ENCODE results near the gene KL. TPM values are rescaled to one million over a fixed set of nuclear protein-coding genes. Genes with fewer than 3 reads are reported as not detected.

Gene KL
- total and polyA plus RNA-seq, 2 donors (not counting 1 experiment from before 2014, with no cell fraction given), result 0.07 TPM; not detected in 1

DNA sequence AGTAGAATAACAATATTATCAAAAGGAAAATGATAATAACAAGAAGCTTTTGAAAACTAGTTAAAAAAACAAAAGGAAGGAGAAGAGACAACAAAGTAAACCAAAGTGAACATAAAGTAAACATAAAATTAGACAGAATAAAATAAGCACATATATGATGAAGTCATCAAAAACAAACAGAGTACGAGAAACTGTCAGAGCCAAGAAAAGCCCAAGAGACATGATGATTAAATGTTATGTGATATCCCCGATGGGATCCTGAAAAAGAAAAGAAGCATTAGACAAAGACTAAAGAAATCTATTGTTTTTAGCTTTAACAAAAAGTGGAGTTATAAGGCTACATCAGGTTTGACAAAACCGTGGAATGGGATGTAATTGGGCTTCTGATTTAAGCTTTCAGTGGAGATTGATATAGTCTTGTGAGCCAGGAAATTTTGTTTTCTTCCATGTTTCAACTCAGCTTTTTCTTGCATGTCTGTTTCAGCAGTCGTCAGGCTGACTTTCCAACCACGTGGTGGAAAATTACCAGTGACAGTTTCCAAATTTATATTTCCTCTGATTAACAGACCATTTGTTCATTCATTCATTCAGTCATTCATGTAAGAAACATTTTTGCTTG is 64.9 kb downstream of the KL start:
- DNase-seq, result no peak
- H3K4me3 ChIP-seq (ENCODE audit: control extremely low read depth in 1 of 5, extremely low read depth in 1 of 5, insufficient read depth in 1 of 5, low read depth in 2 of 5, low read length in 4 of 5), result no peak overlapping the region
- no peak overlapping the region for H3K27ac ChIP-seq (ENCODE audit: low read length in 2 of 2)
- no peaks in the 10 kb centered on the region for H4K20me1 ChIP-seq (ENCODE audit: control insufficient read depth, insufficient read depth, low read length, poor library complexity, severe bottlenecking)
- CTCF ChIA-PET, result no interaction called here
- no peak overlapping the region for H3K4me3 Mint-ChIP-seq
- no peak overlapping the region for H2AFZ ChIP-seq (ENCODE audit: insufficient read depth, low read depth, low read length, poor library complexity, severe bottlenecking)
- WGBS (ENCODE audit: insufficient coverage), result 49% methylated on average over 3 of the region's 5 CpGs
- no peaks in the 10 kb centered on the region for H3K9me3 ChIP-seq (ENCODE audit: control extremely low read depth in 1 of 3, control insufficient read depth in 2 of 3, insufficient read depth in 1 of 3, low read length in 2 of 3)
- no peak overlapping the region for H3K4me2 ChIP-seq (replicated peaks; ENCODE audit: low read depth, low read length, poor library complexity, severe bottlenecking)
- POLR2A ChIA-PET, result no interaction called here
- H3K27me3 ChIP-seq (replicated peaks in 1 of 4; ENCODE audit: control extremely low read depth in 1 of 4, control insufficient read depth in 3 of 4, insufficient read depth in 4 of 4, low read length in 3 of 4), result no peaks in the 10 kb centered on the region
- TF ChIP-seq, protein P1, sequence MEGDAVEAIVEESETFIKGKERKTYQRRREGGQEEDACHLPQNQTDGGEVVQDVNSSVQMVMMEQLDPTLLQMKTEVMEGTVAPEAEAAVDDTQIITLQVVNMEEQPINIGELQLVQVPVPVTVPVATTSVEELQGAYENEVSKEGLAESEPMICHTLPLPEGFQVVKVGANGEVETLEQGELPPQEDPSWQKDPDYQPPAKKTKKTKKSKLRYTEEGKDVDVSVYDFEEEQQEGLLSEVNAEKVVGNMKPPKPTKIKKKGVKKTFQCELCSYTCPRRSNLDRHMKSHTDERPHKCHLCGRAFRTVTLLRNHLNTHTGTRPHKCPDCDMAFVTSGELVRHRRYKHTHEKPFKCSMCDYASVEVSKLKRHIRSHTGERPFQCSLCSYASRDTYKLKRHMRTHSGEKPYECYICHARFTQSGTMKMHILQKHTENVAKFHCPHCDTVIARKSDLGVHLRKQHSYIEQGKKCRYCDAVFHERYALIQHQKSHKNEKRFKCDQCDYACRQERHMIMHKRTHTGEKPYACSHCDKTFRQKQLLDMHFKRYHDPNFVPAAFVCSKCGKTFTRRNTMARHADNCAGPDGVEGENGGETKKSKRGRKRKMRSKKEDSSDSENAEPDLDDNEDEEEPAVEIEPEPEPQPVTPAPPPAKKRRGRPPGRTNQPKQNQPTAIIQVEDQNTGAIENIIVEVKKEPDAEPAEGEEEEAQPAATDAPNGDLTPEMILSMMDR (IDR thresholded peaks at IDR 0.05), result no peak
- no peak for TF ChIP-seq EZH2 (IDR thresholded peaks at IDR 0.05; ENCODE audit: borderline replicate concordance, insufficient read depth, low read depth, low read length, poor library complexity, severe bottlenecking)
- no peak overlapping the region for H3K9ac ChIP-seq (ENCODE audit: low read length)
- no peak overlapping the region for H3K27ac Mint-ChIP-seq
- intact Hi-C loops (cut with micrococcal nuclease), result no loop called here
- H3K4me1 Mint-ChIP-seq, result peaks cover 7% of the 10 kb centered on the region
- no peaks in the 10 kb centered on the region for H3K36me3 ChIP-seq (replicated peaks in 1 of 2; ENCODE audit: control extremely low read depth in 1 of 2, control insufficient read depth in 1 of 2, extremely low read depth in 1 of 2, insufficient read depth in 2 of 2, low read length in 1 of 2)
- no peaks in the 10 kb centered on the region for H3K9me3 Mint-ChIP-seq (ENCODE audit: insufficient read depth)
- no peaks in the 10 kb centered on the region for H3K79me2 ChIP-seq (ENCODE audit: control insufficient read depth, insufficient read depth, low read length)
- peaks cover 9% of the 10 kb centered on the region for H3K27me3 Mint-ChIP-seq
- no peak for ATAC-seq (ENCODE audit: low read depth)
- no peaks in the 10 kb centered on the region for H3K4me1 ChIP-seq (ENCODE audit: control insufficient read depth in 2 of 2, insufficient read depth in 2 of 2, low read length in 2 of 2)

DNA sequence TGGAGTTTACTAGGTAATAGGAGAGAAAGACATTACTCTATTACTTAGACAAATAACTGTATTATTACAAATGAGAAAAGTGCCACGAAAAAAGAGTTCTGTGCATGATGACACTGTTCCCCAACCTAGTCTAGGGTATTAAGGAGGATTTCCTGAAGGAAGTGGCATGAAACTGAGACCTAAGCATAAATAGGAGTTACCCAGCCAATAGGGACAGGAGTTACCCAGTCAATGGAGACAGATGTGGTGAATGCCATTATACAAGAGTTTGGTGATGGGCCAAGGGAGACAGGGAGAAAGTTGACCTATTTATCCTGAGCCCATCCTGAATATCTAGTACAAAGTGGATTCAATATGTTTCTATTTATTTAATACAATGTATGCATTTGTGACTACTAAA is 65.4 kb downstream of the KL start:
- no peak for TF ChIP-seq EZH2 (IDR thresholded peaks at IDR 0.05; ENCODE audit: borderline replicate concordance, insufficient read depth, low read depth, low read length, poor library complexity, severe bottlenecking)
- TF ChIP-seq, protein P1 (IDR thresholded peaks at IDR 0.05), result no peak
- intact Hi-C loops (cut with micrococcal nuclease), result no loop called here
- Mint-ChIP-seq H3K4me1 (peaks cover 7% of the 10 kb centered on the region), H3K27ac (no peak overlapping the region), H3K27me3 (peaks cover 14% of the 10 kb centered on the region), H3K4me3 (no peak overlapping the region), H3K9me3 (ENCODE audit: insufficient read depth) (no peaks in the 10 kb centered on the region)
- H3K4me3 ChIP-seq (ENCODE audit: control extremely low read depth in 1 of 5, extremely low read depth in 1 of 5, insufficient read depth in 1 of 5, low read depth in 2 of 5, low read length in 4 of 5), result no peak overlapping the region
- peaks cover 0 to under 1% (median 0%) of the 10 kb centered on the region in 4 experiments for H3K27me3 ChIP-seq (replicated peaks in 1 of 4; ENCODE audit: control extremely low read depth in 1 of 4, control insufficient read depth in 3 of 4, insufficient read depth in 4 of 4, low read length in 3 of 4)
- no peaks in the 10 kb centered on the region for H3K79me2 ChIP-seq (ENCODE audit: control insufficient read depth, insufficient read depth, low read length)
- no peak overlapping the region for H3K4me2 ChIP-seq (replicated peaks; ENCODE audit: low read depth, low read length, poor library complexity, severe bottlenecking)
- no peak for DNase-seq
- H3K36me3 ChIP-seq (replicated peaks in 1 of 2; ENCODE audit: control extremely low read depth in 1 of 2, control insufficient read depth in 1 of 2, extremely low read depth in 1 of 2, insufficient read depth in 2 of 2, low read length in 1 of 2), result no peaks in the 10 kb centered on the region
- H3K9me3 ChIP-seq (ENCODE audit: control extremely low read depth in 1 of 3, control insufficient read depth in 2 of 3, insufficient read depth in 1 of 3, low read length in 2 of 3), result no peaks in the 10 kb centered on the region
- POLR2A ChIA-PET, result no interaction called here
- no peaks in the 10 kb centered on the region for H4K20me1 ChIP-seq (ENCODE audit: control insufficient read depth, insufficient read depth, low read length, poor library complexity, severe bottlenecking)
- CTCF ChIA-PET, result no interaction called here
- no CpG with 5 or more reads among the region's 1 CpG for WGBS (ENCODE audit: insufficient coverage)
- H2AFZ ChIP-seq (ENCODE audit: insufficient read depth, low read depth, low read length, poor library complexity, severe bottlenecking), result no peak overlapping the region
- ATAC-seq (ENCODE audit: low read depth), result no peak
- H3K9ac ChIP-seq (ENCODE audit: low read length), result no peak overlapping the region
- H3K4me1 ChIP-seq (ENCODE audit: control insufficient read depth in 2 of 2, insufficient read depth in 2 of 2, low read length in 2 of 2), result no peaks in the 10 kb centered on the region
- H3K27ac ChIP-seq (ENCODE audit: low read length in 2 of 2), result no peak overlapping the region
